Testis (tissue), 2 donors: Measurements from ENCODE around the gene PACSIN2.

Experiments
- CTCF ChIP-seq, 3 experiments: fragments of 450-650 bp in 2 of 3; fragments of 200-600 bp in 1 of 3; sonication (generic) in 1 of 3; IDR thresholded peaks; one replicate each; pipeline ENCODE4 v1.5.1; 2016 to 2019; ENCODE audit warnings: antibody characterized with exemption in 3 of 3, mild to moderate bottlenecking in 2 of 3, moderate library complexity in 1 of 3
- POLR2A ChIP-seq: fragments of 450-650 bp; IDR thresholded peaks from one replicate; pipeline ENCODE4 v1.6.1; 2017; ENCODE audit warnings: antibody characterized with exemption, mild to moderate bottlenecking, moderate library complexity

GRCh38 chr22:42986115-42986514 is 28.8 kb downstream of the PACSIN2 start:
- no peak for TF ChIP-seq POLR2A
- no peak for TF ChIP-seq CTCF (IDR thresholded peaks at IDR 0.05)
